ENCODE results near the gene TSR3.

DNA sequence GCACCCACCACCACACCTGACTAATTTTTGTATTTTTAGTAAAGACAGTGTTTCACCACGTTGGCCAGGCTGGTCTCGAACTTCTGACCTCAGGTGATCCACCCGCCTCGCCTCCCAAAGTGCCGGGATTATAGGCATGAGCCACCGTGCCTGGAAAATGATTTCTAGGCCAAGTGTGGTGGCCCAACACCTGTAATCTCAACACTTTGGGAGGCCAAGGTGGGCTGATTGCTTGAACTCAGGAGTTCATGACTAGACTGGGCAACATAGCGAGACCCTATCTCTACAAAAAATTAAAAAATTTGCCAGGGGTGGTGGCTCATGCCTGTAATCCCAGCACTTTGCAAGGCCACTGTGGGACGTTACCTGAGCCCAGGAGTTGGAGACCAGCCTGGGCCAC, 29.3 kb downstream of the TSR3 start:
- TF ChIP-seq, protein P1, sequence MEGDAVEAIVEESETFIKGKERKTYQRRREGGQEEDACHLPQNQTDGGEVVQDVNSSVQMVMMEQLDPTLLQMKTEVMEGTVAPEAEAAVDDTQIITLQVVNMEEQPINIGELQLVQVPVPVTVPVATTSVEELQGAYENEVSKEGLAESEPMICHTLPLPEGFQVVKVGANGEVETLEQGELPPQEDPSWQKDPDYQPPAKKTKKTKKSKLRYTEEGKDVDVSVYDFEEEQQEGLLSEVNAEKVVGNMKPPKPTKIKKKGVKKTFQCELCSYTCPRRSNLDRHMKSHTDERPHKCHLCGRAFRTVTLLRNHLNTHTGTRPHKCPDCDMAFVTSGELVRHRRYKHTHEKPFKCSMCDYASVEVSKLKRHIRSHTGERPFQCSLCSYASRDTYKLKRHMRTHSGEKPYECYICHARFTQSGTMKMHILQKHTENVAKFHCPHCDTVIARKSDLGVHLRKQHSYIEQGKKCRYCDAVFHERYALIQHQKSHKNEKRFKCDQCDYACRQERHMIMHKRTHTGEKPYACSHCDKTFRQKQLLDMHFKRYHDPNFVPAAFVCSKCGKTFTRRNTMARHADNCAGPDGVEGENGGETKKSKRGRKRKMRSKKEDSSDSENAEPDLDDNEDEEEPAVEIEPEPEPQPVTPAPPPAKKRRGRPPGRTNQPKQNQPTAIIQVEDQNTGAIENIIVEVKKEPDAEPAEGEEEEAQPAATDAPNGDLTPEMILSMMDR (IDR thresholded peaks at IDR 0.05) = no peak
- TF ChIP-seq ZFX (IDR thresholded peaks at IDR 0.05; ENCODE audit: borderline replicate concordance) = no peak

Data from 22Rv1 (cell line).